K562 (cell line): ENCODE data around the gene IGIP. TPM values are rescaled to one million over a fixed set of nuclear protein-coding genes. Genes with fewer than 3 reads are reported as not detected.
A peak's percentile ranks its signal among the peaks of the same experiment; 100 is the strongest.

Experiments
- DPF2 ChIP-seq: fragments of 450-650 bp; IDR thresholded peaks from 2 replicates; pipeline ENCODE4 v1.6.1; 2016
- ETS2 ChIP-seq: IDR thresholded peaks from 2 replicates; pipeline ENCODE4 v1.6.1; 2016; ENCODE audit warnings: borderline replicate concordance, missing genetic modification characterization, mild to moderate bottlenecking, moderate library complexity, missing compliant biosample characterization; ENCODE audit not compliant: poor library complexity, severe bottlenecking
- ILF3 ChIP-seq: fragments of 450-650 bp; IDR thresholded peaks from 2 replicates; pipeline ENCODE4 v1.6.1; 2018; ENCODE audit warnings: antibody characterized with exemption, mild to moderate bottlenecking, moderate library complexity, borderline replicate concordance
- KAT8 ChIP-seq: fragments of 450-650 bp; IDR thresholded peaks from 2 replicates; pipeline ENCODE4 v1.6.1; 2016; ENCODE audit warnings: low read depth, mild to moderate bottlenecking
- KDM1A ChIP-seq, 2 experiments: fragments of 450-650 bp; IDR thresholded peaks; 2 replicates each; pipeline ENCODE4 v1.6.1; 2016; ENCODE audit warnings: mild to moderate bottlenecking in 2 of 2
- KLF16 ChIP-seq: IDR thresholded peaks from 2 replicates; pipeline ENCODE4 v1.6.1; 2016; ENCODE audit warnings: antibody characterized with exemption
- NFE2 ChIP-seq: IDR thresholded peaks from 2 replicates; pipeline ENCODE4 v1.6.1; 2014; ENCODE audit warnings: antibody characterized with exemption, low read depth
- NFE2L1 ChIP-seq: fragments of 450-650 bp; IDR thresholded peaks from 2 replicates; pipeline ENCODE4 v1.6.1; 2016; ENCODE audit warnings: missing genetic modification characterization, low read depth, mild to moderate bottlenecking, missing compliant biosample characterization, moderate library complexity, borderline replicate concordance
- SAFB ChIP-seq: fragments of 200-400 bp; formaldehyde crosslinking; IDR thresholded peaks from 2 replicates; pipeline ENCODE4 v1.6.1; 2017; ENCODE audit warnings: low read depth, low read length, borderline replicate concordance
- SMARCC2 ChIP-seq: fragments of 450-650 bp; IDR thresholded peaks from 2 replicates; pipeline ENCODE4 v1.6.1; 2017; ENCODE audit warnings: antibody characterized with exemption, moderate library complexity, mild to moderate bottlenecking, low read depth
- SRSF7 ChIP-seq: fragments of 200-400 bp; formaldehyde crosslinking; optimal IDR thresholded peaks from 2 replicates; pipeline ENCODE3; 2017; ENCODE audit warnings: mild to moderate bottlenecking, low read depth, low read length
- TARDBP ChIP-seq: fragments of 450-650 bp; IDR thresholded peaks from 2 replicates; pipeline ENCODE4 v1.6.1; 2016
- ZC3H8 ChIP-seq: fragments of 450-650 bp; IDR thresholded peaks from 2 replicates; pipeline ENCODE4 v1.6.1; 2017
- ZNF24 ChIP-seq: fragments of 450-650 bp; IDR thresholded peaks from 2 replicates; pipeline ENCODE4 v1.6.1; 2016
- polyA plus RNA-seq, 8 experiments: library from polyadenylated mRNA; depleted of rRNA in 4 of 8; stranded (reverse) in 5 of 8; unstranded in 3 of 8; fragments of >200 nt; fragmentation: Nextera tagmentation in 2 of 8; fragmentation: Illumina TruSeq in 1 of 8; extraction: Ambion mirVana in 2 of 8; extraction: Trizol in 1 of 8; gene quantifications; 2 replicates each; pipeline versions ENCODE4 v1.2.1 to v1.2.3, GENCODE V29; 2011 to 2014; ENCODE audit warnings: inconsistent platforms in 1 of 8, missing spikeins in 1 of 8
- total RNA-seq, 7 experiments: library from RNA; depleted of rRNA in 6 of 7; stranded (reverse); fragments of >200 nt in 6 of 7; fragmentation: Illumina TruSeq in 2 of 7; extraction: Trizol in 2 of 7; gene quantifications; 2 replicates each; pipeline versions ENCODE4 v1.2.1 to v1.2.3, GENCODE V29; 2011 to 2021; ENCODE audit warnings: low replicate concordance in 1 of 7
- TF ChIP-seq, protein P1 (sequence below), 2 experiments: fragments of 450-650 bp in 1 of 2; IDR thresholded peaks; 2 replicates each; pipeline ENCODE4 v1.6.1; 2011 to 2017; ENCODE audit warnings: low read depth in 2 of 2, antibody characterized with exemption in 1 of 2, borderline replicate concordance in 1 of 2, low read length in 1 of 2, mild to moderate bottlenecking in 1 of 2, mixed read lengths in 1 of 2; ENCODE audit not compliant: control insufficient read depth in 1 of 2
- TF ChIP-seq, protein P2 (sequence below): fragments of 450-650 bp; IDR thresholded peaks from 2 replicates; pipeline ENCODE4 v1.6.1; 2016; ENCODE audit warnings: low read depth
- TF ChIP-seq, protein P3 (sequence below): fragments of 450-650 bp; formaldehyde crosslinking; IDR thresholded peaks from 2 replicates; pipeline ENCODE4 v1.4.0; 2020; ENCODE audit warnings: mild to moderate bottlenecking, moderate library complexity

The IGIP gene
- total and polyA plus RNA-seq, 9 of the 15 experiments (the other 6 are each of a cell fraction or from before 2014, with no cell fraction given) = 0.52 to 1.6 (median 1.2) TPM

DNA sequence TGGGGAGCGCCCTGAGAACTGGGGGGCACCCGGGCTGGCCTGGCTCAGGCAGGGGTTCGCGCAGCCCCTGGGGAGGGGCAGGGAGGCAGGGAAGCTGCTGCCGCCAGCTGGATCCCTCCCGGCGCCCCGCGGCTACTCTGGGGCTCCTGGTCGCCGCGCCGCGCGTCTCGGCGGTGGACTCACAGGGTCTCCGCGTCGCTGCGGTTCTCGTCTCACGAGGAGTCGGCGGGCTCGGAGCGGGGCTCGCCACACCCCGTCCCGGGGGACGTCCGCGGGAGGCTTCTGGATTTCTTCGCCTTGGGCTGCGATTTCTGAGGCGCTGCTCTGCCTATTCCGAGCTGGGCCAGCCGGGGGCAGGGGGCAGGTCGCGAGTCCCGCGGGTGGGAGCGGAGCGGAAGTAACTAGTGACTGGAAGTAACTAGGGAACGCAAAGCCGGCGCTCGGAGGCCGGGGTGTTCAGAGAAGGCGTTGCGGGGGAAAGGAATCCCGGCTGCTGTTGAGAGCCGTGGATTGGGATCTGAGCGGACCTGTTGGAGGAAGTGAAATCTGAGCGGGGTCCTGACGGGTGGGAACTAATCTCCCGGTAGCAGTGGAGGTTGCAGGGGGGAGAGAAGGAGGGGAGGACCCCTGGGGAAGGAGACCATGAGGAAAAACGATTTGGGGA lies 49.8 kb downstream of the IGIP start (continued):
- TF ChIP-seq NFE2L1 (no peak), ZNF24 (no peak), SRSF7 (no peak), KLF16 (no peak), NFE2 (no peak), SAFB (peak; percentile 76), ZC3H8 (no peak), ILF3 (no peak), DPF2 (peak; percentile 53), KDM1A (IDR thresholded peaks at IDR 0.05) (peak; percentile 41 to 54; a peak in 3 of 4 replicates), TARDBP (no peak; the same call in 1 of the 2 replicates), SMARCC2 (peak; percentile 35; the same call in 1 of the 2 replicates), ETS2 (tag) (no peak), KAT8 (no peak)
- TF ChIP-seq, protein P1, sequence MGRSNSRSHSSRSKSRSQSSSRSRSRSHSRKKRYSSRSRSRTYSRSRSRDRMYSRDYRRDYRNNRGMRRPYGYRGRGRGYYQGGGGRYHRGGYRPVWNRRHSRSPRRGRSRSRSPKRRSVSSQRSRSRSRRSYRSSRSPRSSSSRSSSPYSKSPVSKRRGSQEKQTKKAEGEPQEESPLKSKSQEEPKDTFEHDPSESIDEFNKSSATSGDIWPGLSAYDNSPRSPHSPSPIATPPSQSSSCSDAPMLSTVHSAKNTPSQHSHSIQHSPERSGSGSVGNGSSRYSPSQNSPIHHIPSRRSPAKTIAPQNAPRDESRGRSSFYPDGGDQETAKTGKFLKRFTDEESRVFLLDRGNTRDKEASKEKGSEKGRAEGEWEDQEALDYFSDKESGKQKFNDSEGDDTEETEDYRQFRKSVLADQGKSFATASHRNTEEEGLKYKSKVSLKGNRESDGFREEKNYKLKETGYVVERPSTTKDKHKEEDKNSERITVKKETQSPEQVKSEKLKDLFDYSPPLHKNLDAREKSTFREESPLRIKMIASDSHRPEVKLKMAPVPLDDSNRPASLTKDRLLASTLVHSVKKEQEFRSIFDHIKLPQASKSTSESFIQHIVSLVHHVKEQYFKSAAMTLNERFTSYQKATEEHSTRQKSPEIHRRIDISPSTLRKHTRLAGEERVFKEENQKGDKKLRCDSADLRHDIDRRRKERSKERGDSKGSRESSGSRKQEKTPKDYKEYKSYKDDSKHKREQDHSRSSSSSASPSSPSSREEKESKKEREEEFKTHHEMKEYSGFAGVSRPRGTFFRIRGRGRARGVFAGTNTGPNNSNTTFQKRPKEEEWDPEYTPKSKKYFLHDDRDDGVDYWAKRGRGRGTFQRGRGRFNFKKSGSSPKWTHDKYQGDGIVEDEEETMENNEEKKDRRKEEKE (IDR thresholded peaks at IDR 0.05; ENCODE audit: borderline replicate concordance in 1 of 2, control insufficient read depth in 1 of 2, low read depth in 2 of 2, low read length in 1 of 2) = no peak
- TF ChIP-seq, protein P2, sequence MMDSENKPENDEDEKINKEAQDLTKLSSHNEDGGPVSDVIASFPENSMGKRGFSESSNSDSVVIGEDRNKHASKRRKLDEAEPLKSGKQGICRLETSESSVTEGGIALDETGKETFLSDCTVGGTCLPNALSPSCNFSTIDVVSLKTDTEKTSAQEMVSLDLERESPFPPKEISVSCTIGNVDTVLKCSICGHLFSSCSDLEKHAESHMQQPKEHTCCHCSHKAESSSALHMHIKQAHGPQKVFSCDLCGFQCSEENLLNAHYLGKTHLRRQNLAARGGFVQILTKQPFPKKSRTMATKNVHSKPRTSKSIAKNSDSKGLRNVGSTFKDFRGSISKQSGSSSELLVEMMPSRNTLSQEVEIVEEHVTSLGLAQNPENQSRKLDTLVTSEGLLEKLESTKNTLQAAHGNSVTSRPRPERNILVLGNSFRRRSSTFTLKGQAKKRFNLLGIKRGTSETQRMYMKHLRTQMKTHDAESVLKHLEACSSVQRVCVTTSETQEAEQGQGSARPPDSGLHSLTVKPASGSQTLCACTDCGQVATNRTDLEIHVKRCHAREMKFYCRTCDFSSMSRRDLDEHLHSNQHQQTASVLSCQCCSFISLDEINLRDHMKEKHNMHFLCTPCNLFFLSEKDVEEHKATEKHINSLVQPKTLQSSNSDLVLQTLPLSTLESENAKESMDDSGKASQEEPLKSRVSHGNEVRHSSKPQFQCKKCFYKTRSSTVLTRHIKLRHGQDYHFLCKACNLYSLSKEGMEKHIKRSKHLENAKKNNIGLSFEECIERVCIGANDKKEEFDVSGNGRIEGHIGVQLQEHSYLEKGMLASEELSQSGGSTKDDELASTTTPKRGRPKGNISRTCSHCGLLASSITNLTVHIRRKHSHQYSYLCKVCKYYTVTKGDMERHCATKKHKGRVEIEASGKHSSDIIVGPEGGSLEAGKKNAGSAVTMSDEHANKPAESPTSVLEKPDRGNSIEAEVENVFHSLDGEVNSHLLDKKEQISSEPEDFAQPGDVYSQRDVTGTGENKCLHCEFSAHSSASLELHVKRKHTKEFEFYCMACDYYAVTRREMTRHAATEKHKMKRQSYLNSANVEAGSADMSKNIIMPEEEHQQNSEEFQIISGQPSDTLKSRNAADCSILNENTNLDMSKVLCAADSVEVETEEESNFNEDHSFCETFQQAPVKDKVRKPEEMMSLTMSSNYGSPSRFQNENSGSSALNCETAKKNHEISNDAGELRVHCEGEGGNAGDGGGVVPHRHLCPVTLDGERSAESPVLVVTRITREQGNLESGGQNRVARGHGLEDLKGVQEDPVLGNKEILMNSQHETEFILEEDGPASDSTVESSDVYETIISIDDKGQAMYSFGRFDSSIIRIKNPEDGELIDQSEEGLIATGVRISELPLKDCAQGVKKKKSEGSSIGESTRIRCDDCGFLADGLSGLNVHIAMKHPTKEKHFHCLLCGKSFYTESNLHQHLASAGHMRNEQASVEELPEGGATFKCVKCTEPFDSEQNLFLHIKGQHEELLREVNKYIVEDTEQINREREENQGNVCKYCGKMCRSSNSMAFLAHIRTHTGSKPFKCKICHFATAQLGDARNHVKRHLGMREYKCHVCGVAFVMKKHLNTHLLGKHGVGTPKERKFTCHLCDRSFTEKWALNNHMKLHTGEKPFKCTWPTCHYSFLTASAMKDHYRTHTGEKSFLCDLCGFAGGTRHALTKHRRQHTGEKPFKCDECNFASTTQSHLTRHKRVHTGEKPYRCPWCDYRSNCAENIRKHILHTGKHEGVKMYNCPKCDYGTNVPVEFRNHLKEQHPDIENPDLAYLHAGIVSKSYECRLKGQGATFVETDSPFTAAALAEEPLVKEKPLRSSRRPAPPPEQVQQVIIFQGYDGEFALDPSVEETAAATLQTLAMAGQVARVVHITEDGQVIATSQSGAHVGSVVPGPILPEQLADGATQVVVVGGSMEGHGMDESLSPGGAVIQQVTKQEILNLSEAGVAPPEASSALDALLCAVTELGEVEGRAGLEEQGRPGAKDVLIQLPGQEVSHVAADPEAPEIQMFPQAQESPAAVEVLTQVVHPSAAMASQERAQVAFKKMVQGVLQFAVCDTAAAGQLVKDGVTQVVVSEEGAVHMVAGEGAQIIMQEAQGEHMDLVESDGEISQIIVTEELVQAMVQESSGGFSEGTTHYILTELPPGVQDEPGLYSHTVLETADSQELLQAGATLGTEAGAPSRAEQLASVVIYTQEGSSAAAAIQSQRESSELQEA = 0 out of 2 replicates have a peak, but pooled peaks have one; percentile 11
- TF ChIP-seq, protein P3, sequence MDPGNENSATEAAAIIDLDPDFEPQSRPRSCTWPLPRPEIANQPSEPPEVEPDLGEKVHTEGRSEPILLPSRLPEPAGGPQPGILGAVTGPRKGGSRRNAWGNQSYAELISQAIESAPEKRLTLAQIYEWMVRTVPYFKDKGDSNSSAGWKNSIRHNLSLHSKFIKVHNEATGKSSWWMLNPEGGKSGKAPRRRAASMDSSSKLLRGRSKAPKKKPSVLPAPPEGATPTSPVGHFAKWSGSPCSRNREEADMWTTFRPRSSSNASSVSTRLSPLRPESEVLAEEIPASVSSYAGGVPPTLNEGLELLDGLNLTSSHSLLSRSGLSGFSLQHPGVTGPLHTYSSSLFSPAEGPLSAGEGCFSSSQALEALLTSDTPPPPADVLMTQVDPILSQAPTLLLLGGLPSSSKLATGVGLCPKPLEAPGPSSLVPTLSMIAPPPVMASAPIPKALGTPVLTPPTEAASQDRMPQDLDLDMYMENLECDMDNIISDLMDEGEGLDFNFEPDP (CRISPR knock-in tag) = no peak
